ENCODE data around the gene LRGUK.
A peak's percentile ranks its signal among the peaks of the same experiment; 100 is the strongest.
"Not testable (repeated sequence)": the region's sequence is repeated elsewhere in the genome, so short reads cannot be mapped to it uniquely, and the experiment has no call there.

The LRGUK gene

GRCh38 chr7:134289841-134290240 lies 162.7 kb downstream of the LRGUK start:
- Histone ChIP-seq H3K4me3 (ENCODE audit: insufficient read length, low read depth) (no peak overlapping the region), H3K27me3 (ENCODE audit: insufficient read depth, insufficient read length) (no peaks in the 10 kb centered on the region), H3K36me3 (ENCODE audit: insufficient read depth, insufficient read length, low read length) (peaks cover 14% of the 10 kb centered on the region), H3K4me1 (ENCODE audit: insufficient read depth, insufficient read length) (no peaks in the 10 kb centered on the region), H3K9ac (ENCODE audit: insufficient read length, low read depth) (no peak overlapping the region), H3K9me3 (ENCODE audit: insufficient read depth, low read length) (no peaks in the 10 kb centered on the region)
- no peak for DNase-seq (ENCODE audit: low read depth, low spot score)
- TF ChIP-seq ZNF274 (IDR thresholded peaks at IDR 0.05; ENCODE audit: low read depth, low read length) (no peak), YY1 (IDR thresholded peaks at IDR 0.05; ENCODE audit: insufficient read depth, insufficient read length) (no peak), SUZ12 (IDR thresholded peaks at IDR 0.05; ENCODE audit: extremely low read depth, insufficient read depth, insufficient read length) (no peak)

- no peaks in the 10 kb centered on the region for H3K9me3 ChIP-seq (ENCODE audit: insufficient read depth, low read length)
- no peak overlapping the region for H3K9ac ChIP-seq (ENCODE audit: insufficient read length, low read depth)
- no peak overlapping the region for H3K4me3 ChIP-seq (ENCODE audit: insufficient read length, low read depth)
- no peaks in the 10 kb centered on the region for H3K27me3 ChIP-seq (ENCODE audit: insufficient read depth, insufficient read length)
- TF ChIP-seq SUZ12 (IDR thresholded peaks at IDR 0.05; ENCODE audit: extremely low read depth, insufficient read depth, insufficient read length), result no peak
- TF ChIP-seq ZNF274 (IDR thresholded peaks at IDR 0.05; ENCODE audit: low read depth, low read length), result no peak
- no peak for TF ChIP-seq YY1 (IDR thresholded peaks at IDR 0.05; ENCODE audit: insufficient read depth, insufficient read length)
- H3K4me1 ChIP-seq (ENCODE audit: insufficient read depth, insufficient read length), result no peaks in the 10 kb centered on the region
- peaks cover 19% of the 10 kb centered on the region for H3K36me3 ChIP-seq (ENCODE audit: insufficient read depth, insufficient read length, low read length)
- DNase-seq (ENCODE audit: low read depth, low spot score), result no peak
Measured at GRCh38 chr7:134290286-134290685, 163.1 kb downstream of the LRGUK start.

GRCh38 chr7:134293002-134293740 lies 166.0 kb downstream of the LRGUK start:
- Histone ChIP-seq H3K4me1 (ENCODE audit: insufficient read depth, insufficient read length) (no peaks in the 10 kb centered on the region), H3K27me3 (ENCODE audit: insufficient read depth, insufficient read length) (no peaks in the 10 kb centered on the region), H3K36me3 (ENCODE audit: insufficient read depth, insufficient read length, low read length) (peaks cover 42% of the 10 kb centered on the region), H3K9me3 (ENCODE audit: insufficient read depth, low read length) (no peaks in the 10 kb centered on the region), H3K9ac (ENCODE audit: insufficient read length, low read depth) (no peak overlapping the region), H3K4me3 (ENCODE audit: insufficient read length, low read depth) (no peak overlapping the region)
- no peak for DNase-seq (ENCODE audit: low read depth, low spot score)
- TF ChIP-seq YY1 (IDR thresholded peaks at IDR 0.05; ENCODE audit: insufficient read depth, insufficient read length) (no peak), SUZ12 (IDR thresholded peaks at IDR 0.05; ENCODE audit: extremely low read depth, insufficient read depth, insufficient read length) (no peak), ZNF274 (IDR thresholded peaks at IDR 0.05; ENCODE audit: low read depth, low read length) (no peak)

DNA sequence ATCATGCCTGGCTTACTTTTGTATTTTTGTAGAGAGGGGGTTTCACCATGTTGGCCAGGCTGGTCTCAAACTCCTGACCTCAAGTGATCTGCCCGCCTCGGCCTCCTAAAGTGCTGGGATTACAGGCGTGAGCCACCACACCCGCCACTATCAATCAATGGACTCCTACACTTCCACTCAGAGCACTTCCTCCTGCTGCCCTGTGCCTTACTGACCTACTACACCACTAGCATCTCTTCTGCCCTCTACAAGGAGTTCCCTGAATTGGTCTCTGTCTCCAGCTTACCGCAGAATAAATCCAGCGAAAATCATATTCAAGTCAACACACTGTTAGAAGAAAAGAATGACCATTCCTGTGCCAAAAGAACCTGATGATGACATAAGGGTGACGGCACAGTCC lies 168.8 kb downstream of the LRGUK start:
- peaks cover 63% of the 10 kb centered on the region for H3K36me3 ChIP-seq (ENCODE audit: insufficient read depth, insufficient read length, low read length)
- not testable (repeated sequence) for H3K9ac ChIP-seq (ENCODE audit: insufficient read length, low read depth); H3K4me1 ChIP-seq (ENCODE audit: insufficient read depth, insufficient read length); DNase-seq (ENCODE audit: low read depth, low spot score); H3K27me3 ChIP-seq (ENCODE audit: insufficient read depth, insufficient read length); H3K4me3 ChIP-seq (ENCODE audit: insufficient read length, low read depth); H3K9me3 ChIP-seq (ENCODE audit: insufficient read depth, low read length)

DNA sequence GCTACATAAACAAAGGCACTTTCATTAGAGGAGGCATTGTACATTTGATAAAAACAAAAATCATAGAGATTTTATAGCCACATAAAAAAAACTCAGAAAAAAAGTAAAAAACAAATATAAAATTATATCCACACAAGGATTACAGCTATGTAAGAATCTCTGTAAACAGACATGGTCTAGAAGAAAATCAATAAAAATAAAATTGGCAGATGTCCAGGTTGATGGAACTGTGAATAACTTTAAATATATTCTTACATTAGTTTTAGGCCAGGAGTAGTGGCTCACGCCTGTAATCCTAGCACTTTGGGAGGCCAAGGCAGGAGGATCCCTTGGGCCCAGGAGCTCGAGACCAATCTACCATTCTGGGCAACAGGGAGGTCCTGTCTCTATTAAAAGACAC lies 170.3 kb downstream of the LRGUK start:
- TF ChIP-seq YY1 (IDR thresholded peaks at IDR 0.05; ENCODE audit: insufficient read depth, insufficient read length) (no peak), ZNF274 (IDR thresholded peaks at IDR 0.05; ENCODE audit: low read depth, low read length) (no peak), SUZ12 (IDR thresholded peaks at IDR 0.05; ENCODE audit: extremely low read depth, insufficient read depth, insufficient read length) (no peak)
- Histone ChIP-seq H3K36me3 (ENCODE audit: insufficient read depth, insufficient read length, low read length) (peaks cover 77% of the 10 kb centered on the region), H3K9me3 (ENCODE audit: insufficient read depth, low read length) (no peaks in the 10 kb centered on the region), H3K4me1 (ENCODE audit: insufficient read depth, insufficient read length) (no peaks in the 10 kb centered on the region), H3K4me3 (ENCODE audit: insufficient read length, low read depth) (no peak overlapping the region), H3K27me3 (ENCODE audit: insufficient read depth, insufficient read length) (no peaks in the 10 kb centered on the region), H3K9ac (ENCODE audit: insufficient read length, low read depth) (no peak overlapping the region)
- no peak for DNase-seq (ENCODE audit: low read depth, low spot score)

- TF ChIP-seq SUZ12 (IDR thresholded peaks at IDR 0.05; ENCODE audit: extremely low read depth, insufficient read depth, insufficient read length) (no peak), YY1 (IDR thresholded peaks at IDR 0.05; ENCODE audit: insufficient read depth, insufficient read length) (no peak), ZNF274 (IDR thresholded peaks at IDR 0.05; ENCODE audit: low read depth, low read length) (no peak)
- Histone ChIP-seq H3K9me3 (ENCODE audit: insufficient read depth, low read length) (no peaks in the 10 kb centered on the region), H3K4me1 (ENCODE audit: insufficient read depth, insufficient read length) (no peaks in the 10 kb centered on the region), H3K4me3 (ENCODE audit: insufficient read length, low read depth) (no peak overlapping the region), H3K36me3 (ENCODE audit: insufficient read depth, insufficient read length, low read length) (peaks cover 78% of the 10 kb centered on the region), H3K27me3 (ENCODE audit: insufficient read depth, insufficient read length) (no peaks in the 10 kb centered on the region), H3K9ac (ENCODE audit: insufficient read length, low read depth) (no peak overlapping the region)
- DNase-seq (ENCODE audit: low read depth, low spot score), result peak; percentile 16
Measured at GRCh38 chr7:134298902-134299683, 172.0 kb downstream of the LRGUK start.

- DNase-seq (ENCODE audit: low read depth, low spot score), result no peak
- Histone ChIP-seq H3K27me3 (ENCODE audit: insufficient read depth, insufficient read length) (no peaks in the 10 kb centered on the region), H3K4me3 (ENCODE audit: insufficient read length, low read depth) (no peak overlapping the region), H3K9me3 (ENCODE audit: insufficient read depth, low read length) (no peaks in the 10 kb centered on the region), H3K9ac (ENCODE audit: insufficient read length, low read depth) (no peak overlapping the region), H3K36me3 (ENCODE audit: insufficient read depth, insufficient read length, low read length) (peaks cover 72% of the 10 kb centered on the region), H3K4me1 (ENCODE audit: insufficient read depth, insufficient read length) (no peaks in the 10 kb centered on the region)
- TF ChIP-seq ZNF274 (IDR thresholded peaks at IDR 0.05; ENCODE audit: low read depth, low read length) (no peak), YY1 (IDR thresholded peaks at IDR 0.05; ENCODE audit: insufficient read depth, insufficient read length) (no peak), SUZ12 (IDR thresholded peaks at IDR 0.05; ENCODE audit: extremely low read depth, insufficient read depth, insufficient read length) (no peak)
Measured at GRCh38 chr7:134300988-134301387, 173.8 kb downstream of the LRGUK start.

Measured in NT2/D1 (cell line).